GM18519 (cell line): ENCODE data around the gene BORA.
"Not testable (repeated sequence)": the region's sequence is repeated elsewhere in the genome, so short reads cannot be mapped to it uniquely, and the experiment has no call there.

Experiments
- ATAC-seq: cut with Tn5 transposase; IDR thresholded peaks from one replicate; pipeline ENCODE4 v1.9.1; 2021; ENCODE audit warnings: mild to moderate bottlenecking, moderate library complexity; ENCODE audit not compliant: unreplicated experiment, low FRiP score

The BORA gene

GRCh38 chr13:72760189-72760588 lies 32.5 kb downstream of the BORA start:
- no peak for ATAC-seq

- ATAC-seq, result no peak
These were observed 35.7 kb downstream of the BORA start for GRCh38 chr13:72763411-72763810.

GRCh38 chr13:72774019-72774418 lies 46.3 kb downstream of the BORA start:
- ATAC-seq, result no peak

DNA sequence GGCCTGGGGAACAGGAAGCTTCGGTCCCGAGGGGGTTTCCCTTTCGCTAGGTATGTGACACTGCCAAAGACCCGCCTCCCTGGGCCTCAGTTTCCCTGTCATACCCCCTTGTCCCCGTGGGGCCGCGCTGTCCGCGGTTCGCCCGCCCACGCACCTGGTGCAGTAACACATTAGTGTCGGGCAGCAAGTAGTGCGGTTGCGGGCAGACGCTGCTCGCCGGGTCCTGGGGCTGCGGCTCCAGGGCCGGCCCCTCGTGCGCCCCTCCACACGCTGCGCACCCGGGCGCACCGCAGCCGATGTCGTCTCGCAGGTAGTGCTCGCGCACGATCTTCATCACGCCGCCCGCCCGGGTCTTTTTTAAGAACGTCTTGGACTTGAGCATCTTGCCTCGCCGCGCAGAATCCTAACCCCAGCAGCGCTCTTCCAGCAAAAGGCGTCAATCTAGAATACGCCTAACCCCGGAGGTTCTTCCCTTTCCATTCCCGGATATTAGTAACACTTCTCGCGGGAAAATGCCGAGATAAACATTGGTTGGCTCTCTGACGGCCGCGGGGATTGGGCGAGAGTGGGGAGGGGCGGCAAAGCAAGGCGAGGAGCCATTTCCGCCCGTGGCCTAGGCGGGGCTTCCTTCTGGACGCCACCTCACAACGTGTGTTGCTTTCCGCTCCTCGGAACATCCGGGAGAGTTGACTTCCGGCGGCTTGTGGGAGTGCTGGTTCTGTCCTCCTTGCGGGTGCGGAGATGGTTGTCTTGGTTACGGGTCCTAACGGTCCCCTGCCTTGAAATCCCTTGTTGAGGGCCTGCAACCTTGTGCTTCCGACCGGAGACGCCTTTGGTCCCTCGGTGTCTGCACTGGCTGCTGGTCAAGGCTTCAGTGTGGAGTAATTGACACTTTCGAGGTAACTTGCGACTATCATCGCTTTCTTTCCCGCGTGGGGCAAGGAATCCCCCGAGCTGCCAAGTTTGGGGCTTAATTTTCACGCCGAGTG lies 54.0 kb downstream of the BORA start, which contains the start of the genes DIS3 and PIBF1:
Gene DIS3, minus strand, starts transcription at position 450 of the 989 bp plus-strand sequence. Its CDS starts 68 bp downstream, at position 382.
Gene PIBF1, plus strand, starts transcription at position 683 of the 989 bp plus-strand sequence. CDS start 1,337 bp downstream, outside the sequence.
- ATAC-seq, result peak; percentile 98

- ATAC-seq, result no peak
These were observed 55.0 kb downstream of the BORA start for GRCh38 chr13:72782717-72783116.

DNA sequence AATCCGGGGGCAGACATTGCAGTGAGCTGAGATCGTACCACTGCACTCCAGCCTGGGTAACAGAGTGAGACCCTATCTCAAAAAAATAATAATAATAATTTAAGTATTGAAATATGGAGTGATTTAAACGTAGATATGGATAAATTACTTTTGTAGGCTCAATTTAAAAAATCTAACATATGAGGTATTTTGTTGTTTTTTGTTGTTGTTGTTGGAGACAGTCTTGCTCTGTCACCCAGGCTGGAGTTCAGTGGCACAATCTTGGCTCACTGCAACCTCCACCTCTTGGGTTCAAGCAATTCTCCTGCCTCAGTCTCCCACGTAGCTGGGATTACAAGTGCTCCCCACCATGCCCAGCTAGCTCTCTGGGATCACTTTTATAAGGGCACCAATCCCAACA lies 57.0 kb downstream of the BORA start:
- ATAC-seq, result not testable (repeated sequence)

- no peak for ATAC-seq
These were observed 61.1 kb downstream of the BORA start for GRCh38 chr13:72788831-72789230.

GRCh38 chr13:72792640-72793039 lies 64.9 kb downstream of the BORA start:
- ATAC-seq, result no peak

DNA sequence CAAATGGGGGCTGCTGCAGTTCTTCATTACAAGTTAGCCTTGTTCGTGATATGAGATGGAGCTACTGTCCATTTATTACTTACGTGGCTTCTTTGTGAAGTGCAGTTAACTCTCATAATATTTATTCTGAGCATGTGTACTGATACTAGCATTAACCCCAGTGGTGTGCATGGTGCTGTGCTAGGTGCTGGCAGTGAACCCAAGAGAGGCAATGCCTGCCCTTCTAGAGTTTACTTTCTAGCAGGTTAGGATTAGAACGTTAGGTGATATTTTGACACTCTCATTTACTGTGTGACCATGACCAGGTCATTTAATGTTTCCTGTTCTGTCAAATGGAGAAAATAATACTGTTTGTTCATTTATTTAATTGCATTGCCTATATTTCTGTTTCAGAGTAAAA lies 71.1 kb downstream of the BORA start:
- no peak for ATAC-seq

- no peak for ATAC-seq
These were observed 76.6 kb downstream of the BORA start for GRCh38 chr13:72804301-72804700.
